CD4-positive, alpha-beta T cell treated with Interferon alpha-2 for 1 hour (primary cell): ENCODE results near the gene C1orf50.
"Not testable (repeated sequence)": the region's sequence is repeated elsewhere in the genome, so short reads cannot be mapped to it uniquely, and the experiment has no call there.

Experiments used
- DNase-seq, 2 donors: peaks; one replicate each; pipeline ENCODE4 v3.0.0-alpha.2; 2020 to 2022

C1orf50 gene

DNA sequence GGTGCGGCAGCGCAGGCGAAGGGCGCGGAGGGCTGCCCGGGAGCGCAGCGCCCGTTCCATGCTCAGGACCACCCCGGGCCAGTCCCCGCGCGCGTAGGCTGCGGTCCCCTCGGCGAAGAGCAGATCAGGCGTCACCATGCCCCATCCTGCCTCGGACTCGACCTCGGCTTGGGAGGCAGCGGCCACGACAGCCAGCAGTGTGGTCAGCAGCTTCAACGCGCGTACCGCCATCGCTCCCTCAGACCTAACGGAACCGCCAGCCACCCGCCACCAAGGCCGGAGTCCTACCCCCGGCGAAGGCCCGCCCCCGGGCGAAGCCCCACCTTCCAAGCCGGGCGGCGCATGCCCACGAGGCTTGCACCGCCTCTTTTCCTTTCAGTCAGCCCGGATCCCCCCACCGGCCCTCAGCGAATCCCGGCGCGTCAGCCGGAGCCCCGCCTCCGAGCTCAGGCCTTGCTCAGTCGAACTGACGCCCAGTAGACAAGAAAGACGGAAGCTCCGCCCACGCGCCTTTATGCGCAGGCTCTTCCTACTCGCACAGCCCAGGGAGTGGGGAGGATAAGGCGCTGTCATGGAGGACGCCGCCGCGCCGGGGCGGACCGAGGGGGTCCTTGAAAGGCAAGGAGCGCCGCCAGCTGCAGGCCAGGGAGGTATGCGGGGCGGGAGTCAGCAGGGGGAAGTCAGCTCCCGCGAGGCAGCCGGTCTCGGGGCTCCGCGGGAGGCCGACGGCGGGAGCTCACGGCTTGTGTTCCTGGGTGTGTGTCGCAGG lies at the start of gene C1orf50, which contains the start of gene P3H1:
Gene C1orf50, plus strand, starts transcription at position 509 of the 769 bp plus-strand sequence. Its CDS starts 63 bp downstream, at position 572.
Gene P3H1, minus strand, starts transcription at position 288 of the 769 bp plus-strand sequence. Its CDS starts 57 bp downstream, at position 231.
- peak; percentile 100 for DNase-seq

DNA sequence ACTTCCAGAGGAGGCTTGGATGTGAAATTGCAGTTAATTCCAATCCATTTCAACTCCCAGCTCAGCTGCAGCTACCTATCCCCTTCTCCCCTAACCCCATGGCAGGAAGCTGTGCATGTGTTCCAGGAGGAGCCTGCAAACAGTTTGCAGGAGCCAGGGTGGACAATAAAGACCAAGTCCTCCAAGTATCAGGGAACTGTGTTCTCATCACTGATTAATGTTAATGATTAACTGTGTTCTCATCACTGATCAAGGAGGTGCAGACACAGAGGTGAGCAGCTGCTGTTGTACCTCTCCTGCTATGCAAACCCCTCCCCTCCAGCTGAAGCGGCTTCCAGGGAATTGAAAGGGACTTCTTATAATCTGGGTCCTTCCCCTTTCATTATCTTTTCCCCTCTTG lies 46.2 kb upstream of the C1orf50 start:
- DNase-seq: no peak

DNA sequence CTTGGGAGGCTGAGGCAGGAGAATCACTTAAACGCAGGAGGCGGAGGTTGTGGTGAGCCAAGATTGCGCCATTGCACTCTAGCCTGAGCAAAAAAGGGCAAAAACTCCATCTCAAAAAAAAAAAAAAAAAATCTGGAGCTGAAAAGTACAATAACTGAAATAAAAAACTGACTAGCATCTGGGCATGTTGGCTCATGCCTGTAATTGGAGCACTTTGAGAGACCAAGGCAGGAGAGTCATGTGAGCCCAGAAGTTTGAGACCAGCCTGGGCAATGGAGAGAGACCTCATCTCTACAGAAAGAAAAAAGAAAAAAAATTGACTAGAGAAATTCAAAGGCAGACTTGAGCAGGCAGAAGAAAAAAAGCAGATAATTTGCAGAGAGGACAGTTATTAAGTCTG lies 45.1 kb upstream of the C1orf50 start:
- DNase-seq: no peak

DNA sequence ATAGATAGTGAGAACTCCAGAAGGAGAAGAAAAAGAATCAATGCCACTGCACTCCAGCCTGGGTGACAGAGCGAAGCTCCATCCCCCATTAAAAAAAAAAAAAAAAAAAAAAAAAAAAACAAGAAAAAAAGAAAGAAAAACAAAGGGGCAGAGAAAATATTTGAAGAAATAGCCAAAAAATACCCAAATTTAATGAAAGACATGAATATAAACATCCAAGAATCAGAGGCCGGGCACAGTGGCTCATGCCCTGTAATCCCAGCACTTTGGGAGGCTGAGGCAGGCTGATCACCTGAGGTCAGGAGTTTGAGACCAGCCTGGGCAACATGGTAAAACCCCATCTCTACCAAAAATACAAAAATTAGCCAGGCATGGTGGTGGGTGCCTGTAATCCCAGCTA lies 44.6 kb upstream of the C1orf50 start:
- DNase-seq: not testable (repeated sequence)

- no peak for DNase-seq
Measured at GRCh38 chr1:42723511-42723910, 43.5 kb upstream of the C1orf50 start.

GRCh38 chr1:42725820-42726219 lies 41.2 kb upstream of the C1orf50 start:
- DNase-seq: not testable (repeated sequence)

DNA sequence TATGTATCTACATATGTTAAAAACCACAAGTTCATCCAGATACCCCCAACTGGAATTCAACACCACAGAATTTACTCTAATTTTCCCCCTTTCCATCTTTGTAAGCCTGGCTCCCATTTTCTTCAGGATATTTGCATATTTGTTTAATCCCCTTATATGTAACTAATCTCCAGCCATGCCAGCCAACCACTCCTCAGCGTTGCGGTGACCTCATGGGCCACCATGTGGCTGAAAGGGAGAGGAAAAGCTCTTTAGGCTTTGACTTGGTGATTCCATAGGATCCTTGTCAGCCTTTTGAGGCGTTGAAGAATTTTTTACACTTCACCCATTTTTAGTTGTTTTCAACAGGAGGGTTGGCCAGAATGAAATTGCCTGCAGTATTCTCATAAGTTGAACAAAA lies 37.0 kb upstream of the C1orf50 start:
- DNase-seq: no peak

GRCh38 chr1:42730988-42731387 lies 36.1 kb upstream of the C1orf50 start:
- DNase-seq: peak in 1 of 2 donors; percentile 21

- no peak for DNase-seq
Measured at GRCh38 chr1:42731585-42731984, 35.5 kb upstream of the C1orf50 start.

- DNase-seq: no peak
Measured at GRCh38 chr1:42732126-42732680, 34.8 kb upstream of the C1orf50 start.

GRCh38 chr1:42733415-42734200 lies 33.4 kb upstream of the C1orf50 start:
- DNase-seq: no peak

DNA sequence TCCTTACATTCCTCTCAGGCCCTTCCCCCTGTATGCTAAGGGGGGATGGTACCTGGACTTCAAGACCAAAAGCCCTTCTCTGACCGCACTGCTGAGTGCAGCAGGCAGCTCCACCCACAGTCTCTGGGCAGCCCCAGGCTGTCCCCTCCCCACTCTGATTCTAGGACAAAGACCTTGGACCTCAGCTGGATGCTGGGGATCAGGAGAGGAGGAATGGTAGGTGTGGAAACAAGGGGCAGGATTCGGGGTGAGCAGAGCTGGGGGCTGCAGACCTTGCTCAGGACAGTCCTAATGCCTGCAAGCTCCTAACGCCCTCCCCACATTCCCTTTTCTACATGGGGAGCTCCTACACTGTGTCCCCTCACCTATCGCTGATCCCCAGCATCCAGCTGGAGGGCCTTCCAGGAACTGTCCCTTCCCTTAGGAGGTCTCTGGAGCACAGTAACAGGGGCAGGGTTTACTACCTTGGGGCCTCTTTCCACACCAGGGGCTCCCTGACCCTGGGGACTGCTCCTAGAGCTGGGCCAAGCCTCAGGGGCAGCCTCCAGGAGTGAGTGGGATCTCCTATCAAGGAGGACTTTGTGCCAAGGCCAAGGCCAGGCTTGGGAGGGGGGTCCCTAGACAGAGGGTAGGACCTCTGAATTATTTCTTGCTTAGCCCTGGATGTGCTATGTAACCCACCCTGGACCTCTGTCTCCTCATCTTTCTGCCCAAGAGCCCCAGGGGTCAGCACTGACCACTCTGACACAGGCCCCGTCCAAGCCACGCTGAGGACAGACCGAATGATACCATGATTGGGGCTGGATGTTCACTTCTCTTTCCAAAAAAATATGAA lies 32.6 kb upstream of the C1orf50 start:
- no peak for DNase-seq

- no peak for DNase-seq
Measured at GRCh38 chr1:42735056-42735455, 32.0 kb upstream of the C1orf50 start.

DNA sequence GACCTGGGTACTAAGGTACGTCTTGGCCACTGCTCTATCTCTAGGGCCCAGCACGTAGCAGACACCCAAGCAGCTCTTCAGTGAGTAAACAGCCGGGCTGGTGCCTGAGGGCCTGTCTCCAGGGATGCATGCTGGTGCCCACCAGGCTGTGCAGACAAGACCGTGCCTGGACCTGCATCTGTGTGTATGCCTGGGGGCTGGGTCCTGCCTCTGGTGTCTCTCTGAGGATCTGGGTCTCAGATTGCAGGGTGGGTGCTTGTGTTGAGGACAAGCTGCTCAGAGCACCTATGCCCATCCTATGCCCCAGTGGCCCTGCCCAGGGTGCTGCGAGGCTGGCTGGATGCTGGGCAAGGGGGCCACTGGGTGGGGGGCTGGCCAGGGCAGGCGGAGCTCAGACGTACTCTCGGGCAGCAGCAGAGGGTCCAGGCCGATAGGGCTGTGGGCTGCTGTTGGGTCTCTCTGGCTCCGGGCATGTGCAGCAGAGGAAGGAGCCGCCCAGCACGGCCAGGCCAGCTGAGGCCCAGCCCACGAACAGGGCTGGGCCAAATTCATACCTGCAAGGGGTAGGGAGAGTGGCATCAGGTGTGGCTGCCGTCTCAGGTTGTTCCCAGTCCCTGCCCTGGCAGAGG lies 31.5 kb upstream of the C1orf50 start:
- DNase-seq: no peak

- DNase-seq: no peak
Measured at GRCh38 chr1:42736152-42736551, 30.9 kb upstream of the C1orf50 start.

DNA sequence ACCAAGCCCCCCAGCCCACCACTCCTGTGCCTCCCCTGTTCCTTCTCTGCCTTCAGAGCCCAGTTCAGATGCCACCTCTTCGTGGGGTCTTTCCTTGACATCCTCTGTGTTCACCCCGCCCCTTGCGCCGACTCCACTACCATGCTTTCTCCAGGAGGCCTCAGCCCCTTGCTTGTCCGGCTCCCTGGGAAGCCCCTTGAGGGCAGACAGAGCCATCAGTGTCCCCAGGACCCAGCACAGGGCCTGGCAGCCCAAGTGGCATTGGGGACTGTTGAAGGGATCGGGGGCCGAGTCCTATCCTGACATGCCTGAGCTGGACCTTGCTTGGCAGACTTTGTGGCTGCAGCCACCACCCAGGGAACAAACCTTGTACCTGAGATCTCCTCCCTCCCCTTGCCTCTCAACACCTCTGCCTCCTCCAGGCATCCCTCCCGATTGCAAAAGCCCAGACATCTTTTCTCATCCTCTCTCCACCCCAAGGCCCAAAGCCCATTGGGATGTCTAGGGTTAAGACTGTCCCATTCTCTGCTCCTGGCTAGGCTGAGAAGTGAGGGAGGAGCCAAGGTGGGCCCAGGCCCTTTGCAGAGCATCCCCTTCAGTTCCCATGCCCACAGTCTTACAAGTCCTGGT lies 30.4 kb upstream of the C1orf50 start:
- no peak for DNase-seq

GRCh38 chr1:42737257-42737656 lies 29.8 kb upstream of the C1orf50 start:
- peak in 1 of 2 donors; percentile 23 for DNase-seq

DNA sequence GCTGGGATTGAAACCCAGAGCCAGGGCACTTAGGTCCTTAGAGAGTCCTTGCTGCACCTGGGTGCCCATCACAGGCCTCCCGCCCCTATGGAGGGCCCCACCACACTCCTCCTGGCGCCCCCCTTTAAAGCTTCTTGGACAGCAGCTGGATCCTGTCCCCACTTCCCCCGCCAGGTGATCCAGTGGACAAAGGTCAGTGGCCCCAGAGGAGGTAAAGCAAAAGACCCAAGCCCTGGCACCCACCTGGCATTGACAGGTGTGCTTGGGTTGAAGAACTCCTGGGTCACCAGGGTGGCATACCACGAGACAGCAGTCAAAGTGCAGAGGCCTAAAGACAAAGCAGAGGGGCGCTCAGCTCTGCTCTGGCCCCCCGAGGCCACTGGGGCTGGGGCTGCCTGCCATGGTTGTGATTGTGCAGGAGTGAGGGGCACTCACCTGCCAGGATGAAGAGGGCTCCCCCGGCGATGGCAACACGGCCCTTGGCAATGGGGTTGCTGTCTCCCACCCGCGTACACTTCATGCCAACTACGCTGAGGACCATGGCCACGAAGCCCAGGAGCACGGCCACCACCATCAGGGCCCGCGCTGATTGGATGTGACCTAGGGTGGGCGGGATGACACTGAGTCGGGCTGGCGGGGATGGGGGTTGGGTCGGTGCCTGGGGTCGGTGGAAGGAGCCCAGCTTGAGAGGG lies 28.9 kb upstream of the C1orf50 start:
- no peak for DNase-seq

DNA sequence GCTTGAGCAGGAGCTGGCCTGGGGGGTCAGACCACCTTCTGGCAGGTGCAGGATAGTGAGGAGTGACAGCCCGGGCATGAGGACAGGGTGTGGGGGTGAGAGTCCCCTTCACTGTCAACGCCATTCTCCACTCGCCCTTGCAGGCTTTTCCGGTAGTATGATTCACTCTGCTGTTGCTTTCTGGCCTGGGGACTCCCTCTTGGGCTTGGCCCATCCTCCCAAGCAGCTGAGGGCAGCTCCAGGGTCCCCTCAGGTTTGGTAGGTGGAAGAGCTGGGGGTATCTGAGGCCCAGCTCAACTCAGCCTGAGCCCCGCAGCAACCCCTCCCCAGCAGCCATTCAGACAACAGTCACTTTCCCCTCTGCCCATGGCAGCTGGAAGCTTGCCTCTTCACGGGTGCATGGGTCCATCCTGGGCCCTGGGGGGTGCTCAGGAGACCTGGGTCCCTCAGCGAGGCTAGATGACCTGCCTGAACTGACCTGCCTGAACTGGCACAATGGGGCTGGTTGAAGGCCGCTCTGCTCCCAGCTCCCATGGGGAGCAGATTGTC lies 28.3 kb upstream of the C1orf50 start:
- no peak for DNase-seq

DNA sequence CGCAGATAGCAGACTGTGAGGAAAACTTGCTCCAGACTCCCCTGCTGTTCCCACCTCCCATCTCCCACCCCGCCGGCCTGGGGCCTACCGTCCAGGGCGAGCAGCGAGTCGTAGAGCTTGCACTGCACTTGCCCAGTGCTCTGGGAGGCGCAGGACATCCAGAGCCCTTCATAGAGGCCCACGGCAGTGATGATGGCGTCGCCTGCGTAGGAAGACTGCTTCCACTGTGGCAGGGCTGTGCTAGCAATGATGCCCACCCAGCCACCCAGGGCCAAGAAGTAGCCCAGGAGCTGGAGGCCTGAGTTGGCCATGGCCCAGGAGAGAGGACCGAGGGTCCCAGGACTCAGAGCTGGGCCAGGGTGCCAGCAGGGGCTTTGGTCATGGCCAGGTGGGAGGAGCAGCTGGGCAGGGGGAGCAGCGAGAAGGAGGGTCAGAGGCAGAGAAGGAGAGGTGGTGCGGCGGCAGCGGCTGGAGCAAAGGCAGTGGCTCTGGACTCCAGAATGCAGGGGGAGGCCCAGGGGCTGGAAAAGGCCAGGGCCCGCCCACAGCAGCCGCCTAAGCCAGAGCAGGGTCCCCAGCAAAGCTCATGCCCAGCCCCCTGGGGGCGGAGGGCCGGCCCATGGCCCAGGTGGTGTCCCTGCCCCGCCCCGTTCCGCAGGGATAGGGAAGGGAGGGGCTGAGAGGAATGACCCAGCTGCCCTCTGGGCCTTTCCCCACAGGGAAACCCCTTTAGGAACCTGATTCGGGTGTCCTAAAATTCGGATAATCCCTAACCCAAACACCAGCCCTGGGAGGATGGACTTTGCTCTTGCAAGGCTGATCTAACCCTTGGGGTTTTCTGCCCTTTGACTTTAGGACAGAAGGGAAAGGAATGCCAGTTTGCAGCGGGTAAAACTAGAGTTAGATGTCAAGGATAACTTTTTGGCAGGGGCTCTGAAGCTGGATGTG lies 27.0 kb upstream of the C1orf50 start, which contains the start of gene CLDN19:
Gene CLDN19, minus strand, starts transcription at position 484 of the 948 bp plus-strand sequence. Its CDS starts 173 bp downstream, at position 311.
- DNase-seq: no peak
